HEK293 (cell line): Measurements from ENCODE around the gene RBM45.

Experiments used
- YY1 ChIP-seq: fragments of 450-650 bp; formaldehyde crosslinking; IDR thresholded peaks from 2 replicates; pipeline ENCODE4 v1.5.1; 2018; ENCODE audit warnings: missing biosample characterization, missing genetic modification characterization
- ZBTB20 ChIP-seq: fragments of 450-650 bp; formaldehyde crosslinking; IDR thresholded peaks from 2 replicates; pipeline ENCODE4 v1.5.1; 2016; ENCODE audit warnings: missing biosample characterization, missing genetic modification characterization
- ZNF24 ChIP-seq: fragments of 450-650 bp; formaldehyde crosslinking; IDR thresholded peaks from 2 replicates; pipeline ENCODE4 v1.5.1; 2016; ENCODE audit warnings: missing biosample characterization, missing genetic modification characterization
- ZNF639 ChIP-seq: fragments of 450-650 bp; formaldehyde crosslinking; IDR thresholded peaks from 2 replicates; pipeline ENCODE4 v1.5.1; 2016; ENCODE audit warnings: missing biosample characterization, missing genetic modification characterization
- TF ChIP-seq, protein P1 (sequence below): fragments of 450-650 bp; formaldehyde crosslinking; IDR thresholded peaks from 2 replicates; pipeline ENCODE4 v1.5.1; 2016; ENCODE audit warnings: missing biosample characterization, missing genetic modification characterization

DNA sequence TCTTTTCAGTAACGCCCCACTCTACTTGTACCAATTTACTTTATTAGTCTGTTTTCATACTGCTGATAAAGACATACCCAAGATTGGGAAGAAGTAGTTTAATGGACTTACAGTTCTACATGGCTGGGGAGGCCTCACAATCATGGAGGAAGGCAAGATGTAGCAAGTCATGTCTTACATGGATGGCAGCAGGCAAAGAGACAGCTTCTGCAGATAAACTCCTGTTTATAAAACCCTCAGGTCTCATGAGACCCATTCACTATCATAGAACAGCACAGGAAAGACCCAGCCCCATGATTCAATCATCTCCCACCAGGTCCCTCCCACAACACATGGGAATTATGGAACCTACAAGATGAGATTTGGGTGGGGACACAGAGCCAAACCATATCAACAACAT is 43.3 kb downstream of the RBM45 start:
- TF ChIP-seq, protein P1, sequence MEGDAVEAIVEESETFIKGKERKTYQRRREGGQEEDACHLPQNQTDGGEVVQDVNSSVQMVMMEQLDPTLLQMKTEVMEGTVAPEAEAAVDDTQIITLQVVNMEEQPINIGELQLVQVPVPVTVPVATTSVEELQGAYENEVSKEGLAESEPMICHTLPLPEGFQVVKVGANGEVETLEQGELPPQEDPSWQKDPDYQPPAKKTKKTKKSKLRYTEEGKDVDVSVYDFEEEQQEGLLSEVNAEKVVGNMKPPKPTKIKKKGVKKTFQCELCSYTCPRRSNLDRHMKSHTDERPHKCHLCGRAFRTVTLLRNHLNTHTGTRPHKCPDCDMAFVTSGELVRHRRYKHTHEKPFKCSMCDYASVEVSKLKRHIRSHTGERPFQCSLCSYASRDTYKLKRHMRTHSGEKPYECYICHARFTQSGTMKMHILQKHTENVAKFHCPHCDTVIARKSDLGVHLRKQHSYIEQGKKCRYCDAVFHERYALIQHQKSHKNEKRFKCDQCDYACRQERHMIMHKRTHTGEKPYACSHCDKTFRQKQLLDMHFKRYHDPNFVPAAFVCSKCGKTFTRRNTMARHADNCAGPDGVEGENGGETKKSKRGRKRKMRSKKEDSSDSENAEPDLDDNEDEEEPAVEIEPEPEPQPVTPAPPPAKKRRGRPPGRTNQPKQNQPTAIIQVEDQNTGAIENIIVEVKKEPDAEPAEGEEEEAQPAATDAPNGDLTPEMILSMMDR (tag by site-specific recombination), result no peak
- no peak for TF ChIP-seq ZBTB20 (tag by site-specific recombination)
- TF ChIP-seq ZNF24 (tag by site-specific recombination), result no peak
- no peak for TF ChIP-seq YY1
- TF ChIP-seq ZNF639 (tag by site-specific recombination), result no peak
